ENCODE data around the gene FXYD6.

DNA sequence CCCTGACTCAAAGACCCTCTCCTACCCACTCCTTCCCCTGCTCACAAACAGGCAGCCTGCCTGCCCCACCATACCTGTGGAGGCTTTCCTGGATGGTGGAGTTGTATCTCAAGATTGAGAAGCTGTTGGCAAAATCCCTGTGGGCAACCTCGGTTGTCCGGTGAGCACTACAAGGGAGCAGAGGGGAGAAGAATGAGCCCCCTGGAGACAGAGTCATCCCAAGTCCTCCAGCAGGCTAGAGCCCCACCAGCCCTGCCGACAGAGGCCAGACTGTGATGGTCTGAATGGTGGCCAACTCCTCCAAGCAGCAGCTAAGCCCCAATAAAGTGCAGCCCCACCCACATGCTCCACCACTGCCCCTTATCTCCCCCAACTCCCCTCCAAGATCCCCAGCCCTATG lies 35.2 kb upstream of the FXYD6 start:
- TF ChIP-seq CREB1 (IDR thresholded peaks at IDR 0.05; ENCODE audit: low read depth) = no peak
- TF ChIP-seq EP300 (IDR thresholded peaks at IDR 0.05; ENCODE audit: borderline replicate concordance) = no peak
- no peak for TF ChIP-seq TAF1 (IDR thresholded peaks at IDR 0.05; ENCODE audit: low read depth)
- TF ChIP-seq, protein P1, sequence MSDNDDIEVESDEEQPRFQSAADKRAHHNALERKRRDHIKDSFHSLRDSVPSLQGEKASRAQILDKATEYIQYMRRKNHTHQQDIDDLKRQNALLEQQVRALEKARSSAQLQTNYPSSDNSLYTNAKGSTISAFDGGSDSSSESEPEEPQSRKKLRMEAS (IDR thresholded peaks at IDR 0.05) = no peak
- TF ChIP-seq FOXM1 (IDR thresholded peaks at IDR 0.05; ENCODE audit: borderline replicate concordance, low read depth) = no peak
- TF ChIP-seq TCF12 (IDR thresholded peaks at IDR 0.05; ENCODE audit: low read depth) = no peak
- no peak for TF ChIP-seq RAD21 (IDR thresholded peaks at IDR 0.05; ENCODE audit: low read depth)
- TF ChIP-seq CEBPB (IDR thresholded peaks at IDR 0.05) = no peak
- TF ChIP-seq YY1 (IDR thresholded peaks at IDR 0.05; ENCODE audit: low read depth) = no peak

Measured in Ishikawa (cell line).